Fibroblast of the aortic adventitia (primary cell): Measurements from ENCODE around the gene SETD2. TPM values are rescaled to one million over a fixed set of nuclear protein-coding genes. Genes with fewer than 3 reads are reported as not detected.

Experiments
- DNase-seq: peaks from one replicate; pipeline ENCODE4 v3.0.0-alpha.2; 2010; ENCODE audit warnings: low read depth
- H3K4me3 ChIP-seq: 2 replicates; pipeline ENCODE4 v1.5.1; 2011; ENCODE audit warnings: low read depth, mild to moderate bottlenecking, control low read depth, low read length, moderate library complexity
- CTCF ChIP-seq: IDR thresholded peaks from 2 replicates; pipeline ENCODE4 v1.5.1; 2011; ENCODE audit warnings: mild to moderate bottlenecking, low read length, control low read depth, inconsistent platforms; ENCODE audit not compliant: insufficient read depth
- total RNA-seq: library from RNA; depleted of rRNA; stranded (reverse); fragments of >200 nt; gene quantifications from 2 replicates; pipeline ENCODE4 v1.2.3, GENCODE V29; 2012; ENCODE audit warnings: low replicate concordance

The SETD2 gene
- total RNA-seq, 1 donor: 37.6 TPM

GRCh38 chr3:47007001-47007400 is 156.9 kb downstream of the SETD2 start:
- H3K4me3 ChIP-seq: no peak overlapping the region
- TF ChIP-seq CTCF: no peak
- no peak for DNase-seq

DNA sequence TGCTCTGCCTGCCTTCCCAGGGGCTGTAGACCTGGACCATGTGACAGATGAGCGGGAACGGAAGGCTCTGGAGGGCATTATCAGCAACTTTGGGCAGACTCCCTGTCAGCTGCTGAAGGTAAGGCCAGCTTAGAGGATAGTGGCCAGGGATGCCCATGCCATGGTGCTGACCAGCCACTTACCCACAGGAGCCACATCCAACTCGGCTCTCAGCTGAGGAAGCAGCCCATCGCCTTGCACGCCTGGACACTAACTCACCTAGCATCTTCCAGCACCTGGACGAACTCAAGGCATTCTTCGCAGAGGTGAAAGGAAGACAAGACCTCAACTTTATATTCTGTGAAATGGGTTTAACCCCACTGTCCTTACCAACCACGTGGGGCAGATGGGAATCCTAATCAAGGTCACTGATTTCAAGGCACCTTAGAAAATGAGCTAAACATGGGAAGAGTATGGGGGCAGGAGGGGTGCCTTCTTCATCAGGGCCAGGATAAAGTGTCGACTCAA is 157.7 kb downstream of the SETD2 start:
- no peak for DNase-seq
- no peak overlapping the region for H3K4me3 ChIP-seq
- no peak for TF ChIP-seq CTCF

GRCh38 chr3:47005212-47006144 is 158.4 kb downstream of the SETD2 start:
- H3K4me3 ChIP-seq: no peak overlapping the region
- no peak for TF ChIP-seq CTCF
- no peak for DNase-seq

DNA sequence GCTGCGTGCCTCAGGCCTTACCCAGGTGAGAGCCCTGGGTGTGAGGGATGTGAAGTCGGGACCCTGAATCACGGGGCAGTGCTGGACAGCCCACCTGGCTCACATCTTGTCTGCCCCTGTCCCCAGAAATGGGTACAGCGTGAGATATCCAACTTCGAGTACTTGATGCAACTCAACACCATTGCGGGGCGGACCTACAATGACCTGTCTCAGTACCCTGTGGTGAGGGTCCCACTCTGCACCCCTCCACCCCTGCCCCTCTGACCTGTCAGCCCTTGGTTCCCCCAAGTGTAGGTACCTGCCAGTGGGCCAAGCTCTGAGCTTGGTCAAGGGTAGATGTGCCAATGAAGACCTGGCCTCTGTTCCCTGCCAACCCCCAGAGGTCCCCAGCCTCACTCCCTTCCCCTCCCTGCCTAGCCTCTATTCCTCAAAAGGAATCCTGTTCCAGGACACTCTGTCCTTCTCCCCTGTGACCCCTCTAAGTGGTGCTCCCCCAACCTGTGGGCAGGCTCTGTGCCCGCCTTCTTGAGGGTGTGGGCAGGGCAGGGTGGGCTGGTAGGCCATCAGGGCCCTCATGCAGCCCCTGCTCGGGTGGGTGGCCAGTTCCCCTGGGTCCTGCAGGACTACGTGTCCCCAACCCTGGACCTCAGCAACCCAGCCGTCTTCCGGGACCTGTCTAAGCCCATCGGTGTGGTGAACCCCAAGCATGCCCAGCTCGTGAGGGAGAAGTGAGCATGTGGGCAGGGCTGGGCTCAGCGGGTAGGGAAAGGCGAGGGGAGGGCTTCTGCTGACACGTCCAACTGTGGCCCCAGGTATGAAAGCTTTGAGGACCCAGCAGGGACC is 159.3 kb downstream of the SETD2 start:
- no peak for TF ChIP-seq CTCF
- no peak overlapping the region for H3K4me3 ChIP-seq
- no peak for DNase-seq

DNA sequence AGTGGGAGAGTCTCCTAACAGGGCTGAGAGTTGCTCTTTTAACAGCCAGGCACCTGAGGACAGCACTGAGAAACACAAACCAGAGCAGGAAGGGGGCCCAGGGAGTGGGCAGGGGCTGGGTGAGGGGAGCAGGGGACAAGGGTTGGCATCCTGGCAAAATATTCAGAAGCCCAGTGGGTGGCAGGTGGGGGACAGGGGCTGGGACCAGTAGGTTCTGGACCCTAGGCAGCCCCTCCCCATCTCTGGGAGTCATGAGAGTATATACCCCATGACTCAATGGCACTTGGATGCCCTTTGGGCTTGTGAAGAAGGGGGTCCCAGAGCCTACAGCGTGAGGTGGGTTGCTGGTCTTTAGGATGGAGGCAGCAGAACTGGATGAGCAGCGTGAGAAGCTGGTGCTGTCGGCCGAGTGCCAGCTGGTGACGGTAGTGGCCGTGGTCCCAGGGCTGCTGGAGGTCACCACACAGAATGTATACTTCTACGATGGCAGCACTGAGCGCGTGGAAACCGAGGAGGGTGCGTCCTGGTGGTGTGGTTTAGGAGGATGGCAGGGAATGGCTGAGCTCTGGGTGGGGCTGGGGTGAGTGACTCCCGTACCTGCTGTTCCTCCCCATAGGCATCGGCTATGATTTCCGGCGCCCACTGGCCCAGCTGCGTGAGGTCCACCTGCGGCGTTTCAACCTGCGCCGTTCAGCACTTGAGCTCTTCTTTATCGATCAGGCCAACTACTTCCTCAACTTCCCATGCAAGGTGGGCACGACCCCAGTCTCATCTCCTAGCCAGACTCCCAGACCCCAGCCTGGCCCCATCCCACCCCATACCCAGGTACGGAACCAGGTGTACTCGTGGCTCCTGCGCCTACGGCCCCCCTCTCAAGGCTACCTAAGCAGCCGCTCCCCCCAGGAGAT is 160.2 kb downstream of the SETD2 start:
- H3K4me3 ChIP-seq: no peak overlapping the region
- no peak for DNase-seq
- no peak for TF ChIP-seq CTCF

DNA sequence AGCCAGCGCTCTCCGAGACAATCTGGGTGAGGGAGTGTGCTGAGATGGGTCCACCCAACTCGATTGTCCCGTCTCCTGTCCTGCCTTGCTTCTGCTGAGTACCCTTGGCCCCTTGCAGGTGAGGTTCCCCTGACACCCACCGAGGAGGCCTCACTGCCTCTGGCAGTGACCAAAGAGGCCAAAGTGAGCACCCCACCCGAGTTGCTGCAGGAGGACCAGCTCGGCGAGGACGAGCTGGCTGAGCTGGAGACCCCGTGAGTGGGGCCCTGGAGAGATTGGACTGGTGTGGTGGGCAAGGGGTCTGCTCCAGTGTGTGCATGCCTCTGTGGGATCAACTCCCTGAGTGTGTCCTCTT is 160.9 kb downstream of the SETD2 start:
- no peak for TF ChIP-seq CTCF
- no peak overlapping the region for H3K4me3 ChIP-seq
- no peak for DNase-seq
